22Rv1 (cell line): ENCODE measurements around the gene SMOC2.

Experiments
- CTCF ChIP-seq: fragments of 450-650 bp; IDR thresholded peaks from 2 replicates; pipeline ENCODE4 v1.5.1; 2017; ENCODE audit warnings: mild to moderate bottlenecking
- ZFX ChIP-seq: fragments of 450-650 bp; IDR thresholded peaks from 2 replicates; pipeline ENCODE4 v1.6.1; 2017; ENCODE audit warnings: antibody characterized with exemption, borderline replicate concordance

- no peak for TF ChIP-seq CTCF
- TF ChIP-seq ZFX = no peak
Measured at GRCh38 chr6:168516944-168517741, 76.2 kb downstream of the SMOC2 start.
